GF-D8 (cell line): ENCODE results near the gene KAZN.
"Not testable (repeated sequence)": the region's sequence is repeated elsewhere in the genome, so short reads cannot be mapped to it uniquely, and the experiment has no call there.

Source experiments
- DNase-seq: peaks from one replicate; lab custom pipeline; 2025; lab: John Stamatoyannopoulos, UW

The KAZN gene

GRCh38 chr1:14598498-14599182 lies at the start of gene KAZN:
Gene KAZN (plus strand): TSS chr1:14598685.
- no peak for DNase-seq

- DNase-seq, result no peak
Measured at GRCh38 chr1:14549897-14550620, 48.4 kb upstream of the KAZN start.

GRCh38 chr1:14551386-14551785 lies 47.1 kb upstream of the KAZN start:
- DNase-seq, result no peak

GRCh38 chr1:14552246-14552965 lies 46.1 kb upstream of the KAZN start:
- DNase-seq, result no peak

GRCh38 chr1:14553711-14554110 lies 44.8 kb upstream of the KAZN start:
- no peak for DNase-seq

DNA sequence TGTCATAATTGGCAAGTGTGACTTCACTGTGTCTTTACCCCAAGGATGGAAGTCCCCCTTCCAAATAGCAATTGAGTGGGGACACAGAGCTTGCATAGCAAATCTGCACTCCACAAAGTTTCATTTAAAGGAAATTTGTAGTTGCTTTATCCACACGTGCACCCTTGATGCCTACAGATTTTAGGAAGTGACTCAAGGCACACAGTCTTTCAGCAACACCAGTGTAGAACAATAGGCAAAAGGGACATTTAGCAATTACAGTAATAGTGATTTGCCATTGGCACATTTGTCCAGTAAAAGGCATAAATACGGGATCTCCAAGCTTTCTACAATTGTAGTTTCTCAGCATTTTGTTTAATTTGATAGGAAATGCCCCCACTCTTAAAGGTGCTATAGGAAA lies 43.4 kb upstream of the KAZN start:
- no peak for DNase-seq

GRCh38 chr1:14561014-14561693 lies 37.3 kb upstream of the KAZN start:
- no peak for DNase-seq

DNA sequence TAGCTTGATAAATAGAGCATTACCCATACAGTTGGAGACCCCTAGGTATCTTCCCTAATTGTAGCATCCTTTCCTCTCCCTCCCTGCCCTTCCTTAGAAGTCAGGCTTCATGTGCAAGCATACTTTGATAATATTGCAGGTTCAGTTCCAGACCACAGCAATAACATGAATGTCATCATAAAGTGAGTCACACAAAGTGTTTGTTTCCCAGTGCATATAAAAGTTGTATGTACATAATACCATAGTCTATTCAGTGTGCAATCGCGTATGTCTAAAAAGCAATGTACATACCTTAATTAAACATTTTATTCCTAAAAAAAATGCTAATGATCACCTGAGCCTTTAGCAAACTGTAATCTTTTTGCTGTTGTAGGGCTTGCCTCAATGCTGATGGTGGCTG lies 33.4 kb upstream of the KAZN start:
- no peak for DNase-seq

DNA sequence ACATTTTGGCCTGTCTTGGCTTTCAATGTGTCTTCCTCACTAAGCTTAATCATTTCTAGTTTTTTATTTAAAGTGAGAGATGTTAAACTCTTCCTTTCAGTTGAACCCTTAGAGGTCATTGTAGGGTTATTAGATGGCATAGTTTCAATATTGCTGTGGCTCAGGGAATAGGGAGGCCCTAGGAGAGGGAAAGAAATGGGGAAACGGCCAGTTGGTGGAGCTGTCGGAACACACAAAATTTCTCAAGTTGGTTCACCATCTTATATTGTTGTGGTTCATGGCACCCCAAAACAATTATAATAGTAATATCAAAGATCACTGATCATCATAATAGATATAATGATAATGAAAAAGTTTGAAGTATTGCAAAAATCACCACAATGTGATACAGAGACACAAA lies 31.4 kb upstream of the KAZN start:
- DNase-seq, result no peak

GRCh38 chr1:14567903-14568302 lies 30.6 kb upstream of the KAZN start:
- no peak for DNase-seq

GRCh38 chr1:14568716-14569355 lies 29.6 kb upstream of the KAZN start:
- DNase-seq, result no peak

- no peak for DNase-seq
Measured at GRCh38 chr1:14570514-14570913, 28.0 kb upstream of the KAZN start.

DNA sequence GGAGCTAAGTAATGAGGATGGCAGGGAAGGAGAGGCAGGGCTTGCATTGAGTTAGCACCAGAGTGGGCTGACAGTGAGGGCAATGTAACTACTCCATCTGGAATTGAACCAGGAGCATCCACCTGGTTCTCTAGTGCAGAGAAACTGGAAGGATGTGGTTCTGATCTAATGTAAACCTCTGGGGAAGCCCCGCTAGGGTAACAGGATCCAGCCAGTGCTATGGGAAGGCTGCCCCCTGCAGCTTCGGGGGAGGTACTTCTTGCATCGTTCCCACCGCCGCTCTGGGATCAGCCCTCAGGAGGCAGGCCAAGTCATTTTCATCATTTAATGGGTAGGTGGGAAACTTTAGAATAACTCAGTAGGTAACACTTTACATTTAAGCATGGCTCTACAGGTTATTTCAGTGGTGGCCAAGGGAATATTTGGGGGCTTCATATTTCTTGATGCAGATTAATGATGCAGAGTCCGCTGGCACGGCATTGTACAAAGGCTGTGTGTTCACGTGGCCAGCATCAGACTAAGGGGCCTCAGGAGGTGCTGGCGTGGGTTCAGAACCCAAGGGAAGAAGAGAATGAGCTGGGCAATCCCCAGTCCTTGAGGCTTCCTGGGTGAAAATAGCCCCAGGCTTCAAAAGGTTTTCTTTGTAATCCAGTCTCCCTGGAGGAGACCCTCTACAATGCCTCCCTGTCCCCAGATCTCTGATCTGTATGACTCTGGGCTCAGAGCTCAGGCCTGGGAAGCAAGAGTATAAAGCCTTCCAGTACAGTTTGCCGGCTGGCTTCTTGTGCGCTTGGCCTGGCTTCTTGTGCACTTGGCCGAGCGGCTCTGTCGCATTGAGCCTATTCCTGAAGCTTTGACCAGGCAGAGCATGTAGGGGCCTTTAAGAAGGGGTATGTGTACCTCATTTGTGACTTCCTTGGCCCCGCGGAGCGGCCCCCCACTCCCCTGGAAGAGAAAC lies 26.4 kb upstream of the KAZN start:
- no peak for DNase-seq

- no peak for DNase-seq
Measured at GRCh38 chr1:14572861-14573260, 25.6 kb upstream of the KAZN start.

- DNase-seq, result no peak
Measured at GRCh38 chr1:14576155-14576554, 22.3 kb upstream of the KAZN start.

DNA sequence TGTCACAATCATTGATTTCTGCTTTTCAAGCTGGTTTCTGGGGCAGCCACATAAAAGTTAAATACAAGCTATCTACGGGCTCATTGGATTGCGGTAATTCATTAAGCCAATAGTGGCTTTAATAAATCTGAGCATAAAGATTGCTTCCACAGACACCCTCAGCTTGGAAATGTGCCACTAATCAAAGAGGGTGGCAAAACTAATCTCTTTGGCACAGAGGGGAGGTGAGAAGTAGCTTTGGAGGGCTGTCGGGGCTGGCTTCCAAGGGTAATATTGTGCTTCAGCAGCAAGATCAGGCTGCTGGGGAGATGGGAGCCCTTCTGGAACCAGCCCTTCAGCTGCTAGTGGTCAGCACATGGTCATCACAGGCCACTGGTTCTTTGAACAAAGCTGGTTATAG lies 21.2 kb upstream of the KAZN start:
- no peak for DNase-seq

GRCh38 chr1:14578156-14578555 lies 20.3 kb upstream of the KAZN start:
- DNase-seq, result no peak

GRCh38 chr1:14580295-14580694 lies 18.2 kb upstream of the KAZN start:
- DNase-seq, result not testable (repeated sequence)

DNA sequence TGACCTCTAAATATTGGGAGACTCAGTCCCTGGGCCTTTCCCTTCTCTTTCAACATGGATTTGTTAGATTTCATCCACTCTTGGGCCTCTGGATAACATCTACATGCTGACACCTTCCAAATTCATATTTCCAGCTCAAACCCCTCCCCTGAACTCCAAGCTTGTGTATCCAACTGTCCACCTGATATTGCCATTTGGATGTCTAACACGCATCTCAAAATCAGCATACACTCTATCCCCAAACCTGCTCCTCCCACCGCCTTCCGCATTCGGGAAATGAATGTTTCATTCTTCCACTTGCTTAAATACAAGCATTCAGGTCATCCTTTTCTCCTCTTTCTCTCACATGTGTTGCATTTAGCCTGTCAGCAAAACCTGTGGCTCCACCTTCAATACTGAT lies 17.5 kb upstream of the KAZN start:
- DNase-seq, result no peak

DNA sequence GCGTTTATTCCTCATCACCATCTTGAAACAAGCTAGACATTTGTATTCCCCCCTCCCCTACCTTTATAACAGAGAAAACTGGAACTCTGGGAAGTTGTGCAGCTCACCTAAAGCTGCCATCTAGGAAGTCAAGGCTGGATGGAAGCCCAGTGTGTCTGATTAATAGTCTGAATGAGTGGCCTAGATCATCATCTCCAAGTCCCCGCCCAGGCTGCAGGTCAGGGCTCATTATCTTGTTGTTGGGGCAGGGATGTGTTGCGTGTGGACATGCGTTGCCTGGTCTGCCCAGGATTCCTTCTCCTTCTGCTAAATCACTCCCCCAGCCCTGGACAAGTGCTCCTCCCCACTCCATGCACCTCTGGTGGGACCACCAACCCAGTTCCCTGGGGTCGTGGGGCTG lies 14.7 kb upstream of the KAZN start:
- DNase-seq, result no peak

- DNase-seq, result no peak
Measured at GRCh38 chr1:14585728-14586127, 12.8 kb upstream of the KAZN start.
